Measurements from ENCODE around the gene TEP1.

DNA sequence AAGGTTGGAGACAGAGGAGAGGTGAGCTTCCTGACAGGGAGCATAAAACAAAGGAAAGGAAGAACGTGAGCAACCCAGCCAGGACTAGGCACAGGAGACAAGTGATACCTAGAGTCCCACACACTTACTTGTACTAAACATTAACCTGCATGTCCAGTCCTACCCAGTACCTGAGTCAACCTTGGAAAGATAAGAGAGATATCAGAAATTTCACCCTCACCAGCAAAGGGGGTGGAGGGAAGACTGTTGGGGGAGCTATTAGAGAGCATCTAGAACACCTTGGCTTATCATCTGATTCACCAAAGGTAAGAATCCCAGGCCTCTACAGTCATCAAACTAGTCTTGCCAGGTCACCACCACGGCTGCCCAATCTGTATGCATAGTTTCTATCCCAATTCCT lies 11.6 kb upstream of the TEP1 start:
- TF ChIP-seq, protein P1, sequence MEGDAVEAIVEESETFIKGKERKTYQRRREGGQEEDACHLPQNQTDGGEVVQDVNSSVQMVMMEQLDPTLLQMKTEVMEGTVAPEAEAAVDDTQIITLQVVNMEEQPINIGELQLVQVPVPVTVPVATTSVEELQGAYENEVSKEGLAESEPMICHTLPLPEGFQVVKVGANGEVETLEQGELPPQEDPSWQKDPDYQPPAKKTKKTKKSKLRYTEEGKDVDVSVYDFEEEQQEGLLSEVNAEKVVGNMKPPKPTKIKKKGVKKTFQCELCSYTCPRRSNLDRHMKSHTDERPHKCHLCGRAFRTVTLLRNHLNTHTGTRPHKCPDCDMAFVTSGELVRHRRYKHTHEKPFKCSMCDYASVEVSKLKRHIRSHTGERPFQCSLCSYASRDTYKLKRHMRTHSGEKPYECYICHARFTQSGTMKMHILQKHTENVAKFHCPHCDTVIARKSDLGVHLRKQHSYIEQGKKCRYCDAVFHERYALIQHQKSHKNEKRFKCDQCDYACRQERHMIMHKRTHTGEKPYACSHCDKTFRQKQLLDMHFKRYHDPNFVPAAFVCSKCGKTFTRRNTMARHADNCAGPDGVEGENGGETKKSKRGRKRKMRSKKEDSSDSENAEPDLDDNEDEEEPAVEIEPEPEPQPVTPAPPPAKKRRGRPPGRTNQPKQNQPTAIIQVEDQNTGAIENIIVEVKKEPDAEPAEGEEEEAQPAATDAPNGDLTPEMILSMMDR (IDR thresholded peaks at IDR 0.05): no peak
- TF ChIP-seq POLR2A (IDR thresholded peaks at IDR 0.05): no peak
